BE2C (cell line): ENCODE results near the gene DPH6.

Experiments
- DNase-seq: peaks from one replicate; pipeline ENCODE4 v3.0.0-alpha.2; 2020
- H3K27me3 ChIP-seq: fragments of 250-450 bp; sonication (Bioruptor Pico); 2 replicates; pipeline ENCODE4 v1.5.1; 2020; ENCODE audit warnings: mild to moderate bottlenecking
- H3K36me3 ChIP-seq: fragments of 250-450 bp; sonication (Bioruptor Pico); 2 replicates; pipeline ENCODE4 v1.5.1; 2020; ENCODE audit warnings: mild to moderate bottlenecking
- H3K4me1 ChIP-seq: fragments of 250-450 bp; sonication (Bioruptor Pico); 2 replicates; pipeline ENCODE4 v1.5.1; 2020
- H3K4me3 ChIP-seq: 2 replicates; pipeline ENCODE4 v1.5.1; 2011; ENCODE audit warnings: low read depth, low read length
- H3K9me3 ChIP-seq: fragments of 250-450 bp; sonication (Bioruptor Pico); 2 replicates; pipeline ENCODE4 v1.5.1; 2020
- CTCF ChIP-seq: IDR thresholded peaks from 2 replicates; pipeline ENCODE4 v1.5.1; 2012; ENCODE audit warnings: mild to moderate bottlenecking, low read depth, low read length

Gene DPH6

GRCh38 chr15:35519541-35520149, 26.3 kb downstream of the DPH6 start:
- no peaks in the 10 kb centered on the region for H3K9me3 ChIP-seq
- DNase-seq, result no peak

GRCh38 chr15:35519052-35519451, 26.9 kb downstream of the DPH6 start:
- Histone ChIP-seq H3K4me3 (no peak overlapping the region), H3K36me3 (no peaks in the 10 kb centered on the region), H3K9me3 (no peaks in the 10 kb centered on the region), H3K4me1 (peaks cover 10% of the 10 kb centered on the region), H3K27me3 (no peaks in the 10 kb centered on the region)
- no peak for TF ChIP-seq CTCF
- no peak for DNase-seq

More at GRCh38 chr15:35519541-35520149, 26.3 kb downstream of the DPH6 start:
- Histone ChIP-seq H3K27me3 (no peaks in the 10 kb centered on the region), H3K36me3 (no peaks in the 10 kb centered on the region), H3K4me3 (no peak overlapping the region), H3K4me1 (peaks cover 10% of the 10 kb centered on the region)
- TF ChIP-seq CTCF, result peak; percentile 70

- Histone ChIP-seq H3K9me3 (no peaks in the 10 kb centered on the region), H3K36me3 (no peaks in the 10 kb centered on the region), H3K27me3 (no peaks in the 10 kb centered on the region), H3K4me3 (no peak overlapping the region), H3K4me1 (peaks cover 2% of the 10 kb centered on the region)
- DNase-seq, result no peak
- no peak for TF ChIP-seq CTCF
These were observed 31.2 kb downstream of the DPH6 start for GRCh38 chr15:35514759-35515158.

- no peaks in the 10 kb centered on the region for H3K9me3 ChIP-seq
- peaks cover 6% of the 10 kb centered on the region for H3K4me1 ChIP-seq
- H3K36me3 ChIP-seq, result no peaks in the 10 kb centered on the region
- no peaks in the 10 kb centered on the region for H3K27me3 ChIP-seq
- no peak for TF ChIP-seq CTCF
- DNase-seq, result peak; percentile 45
- peak overlapping the region; percentile 13; the same call in 1 of the 2 replicates for H3K4me3 ChIP-seq
These were observed 37.9 kb downstream of the DPH6 start for GRCh38 chr15:35507932-35508638.

- no peaks in the 10 kb centered on the region for H3K9me3 ChIP-seq
- no peak for TF ChIP-seq CTCF
- peaks cover 6% of the 10 kb centered on the region for H3K4me1 ChIP-seq
- H3K4me3 ChIP-seq, result no peak overlapping the region
- H3K27me3 ChIP-seq, result no peaks in the 10 kb centered on the region
- no peak for DNase-seq
- no peaks in the 10 kb centered on the region for H3K36me3 ChIP-seq
These were observed 39.6 kb downstream of the DPH6 start for GRCh38 chr15:35506272-35506870.

GRCh38 chr15:35505809-35506208, 40.2 kb downstream of the DPH6 start:
- H3K4me1 ChIP-seq, result peaks cover 6% of the 10 kb centered on the region
- DNase-seq, result no peak
- H3K9me3 ChIP-seq, result no peaks in the 10 kb centered on the region
- no peaks in the 10 kb centered on the region for H3K27me3 ChIP-seq
- no peak overlapping the region for H3K4me3 ChIP-seq
- TF ChIP-seq CTCF, result no peak
- H3K36me3 ChIP-seq, result no peaks in the 10 kb centered on the region
